Skeletal muscle tissue (tissue), 4 donors: ENCODE data around the gene XAB2. TPM values are rescaled to one million over a fixed set of nuclear protein-coding genes. Genes with fewer than 3 reads are reported as not detected.

ENCODE experiments used
- H3K27ac ChIP-seq: one replicate; pipeline ENCODE4 v1.7.0; 2013; ENCODE audit warnings: mild to moderate bottlenecking, low read depth, low read length, inconsistent platforms
- H3K27me3 ChIP-seq, 3 donors: one replicate each; pipeline ENCODE4 v1.7.0; 2013; ENCODE audit warnings: low read length in 3 of 3; ENCODE audit not compliant: control insufficient read depth in 3 of 3, insufficient read depth in 3 of 3
- H3K36me3 ChIP-seq, 3 donors: one replicate each; pipeline ENCODE4 v1.7.0; 2013; ENCODE audit warnings: low read length in 3 of 3; ENCODE audit not compliant: control insufficient read depth in 3 of 3, insufficient read depth in 3 of 3
- H3K4me1 ChIP-seq, 3 donors: one replicate each; pipeline ENCODE4 v1.7.0; 2013; ENCODE audit warnings: low read length in 3 of 3, mild to moderate bottlenecking in 3 of 3; ENCODE audit not compliant: control insufficient read depth in 3 of 3, insufficient read depth in 3 of 3
- H3K4me3 ChIP-seq, 3 donors: one replicate each; pipeline ENCODE4 v1.7.0; 2013; ENCODE audit warnings: low read length in 3 of 3
- H3K9ac ChIP-seq, 3 donors: one replicate each; pipeline ENCODE4 v1.7.0; 2013; ENCODE audit warnings: low read length in 3 of 3, mild to moderate bottlenecking in 3 of 3, moderate library complexity in 2 of 3, low read depth in 1 of 3
- H3K9me3 ChIP-seq, 3 donors: one replicate each; pipeline ENCODE4 v1.7.0; 2013; ENCODE audit warnings: low read length in 3 of 3; ENCODE audit not compliant: control insufficient read depth in 3 of 3
- total RNA-seq: library from RNA; depleted of rRNA; stranded (reverse); fragments of >200 nt; gene quantifications from one replicate; pipeline ENCODE4 v1.2.3, GENCODE V29; 2014
- donor health status: Osteomylitis.

The XAB2 gene
- 20.4 TPM for total RNA-seq

GRCh38 chr19:7629347-7630054 is at the start of gene XAB2, which contains the start of gene PET100:
Gene XAB2 (minus strand): TSS chr19:7629545. CDS start chr19:7629527, 18 bp downstream.
Gene PET100 (plus strand): TSS chr19:7629793. CDS start chr19:7629834, 41 bp downstream.
- H3K36me3 ChIP-seq = peaks cover 18 to 27% (median 18%) of the 10 kb centered on the region in 3 donors
- H3K9ac ChIP-seq = peak within 1 kb of the TSS; percentile 96 to 99 (median 96)
- H3K27me3 ChIP-seq = peaks cover 0 to under 1% (median 0%) of the 10 kb centered on the region in 3 donors
- peak within 1 kb of the TSS; percentile 90 for H3K27ac ChIP-seq
- no peaks in the 10 kb centered on the region for H3K9me3 ChIP-seq
- H3K4me1 ChIP-seq = peaks cover 26 to 37% (median 26%) of the 10 kb centered on the region in 3 donors
- peak within 1 kb of the TSS; percentile 95 to 100 (median 99) for H3K4me3 ChIP-seq

GRCh38 chr19:7677669-7678311 is 48.4 kb upstream of the XAB2 start:
- Histone ChIP-seq H3K9ac (no peak overlapping the region), H3K9me3 (no peaks in the 10 kb centered on the region), H3K27ac (no peak overlapping the region), H3K4me1 (peaks cover 15 to 29% (median 20%) of the 10 kb centered on the region in 3 donors), H3K36me3 (peaks cover 6 to 8% (median 6%) of the 10 kb centered on the region in 3 donors), H3K27me3 (peaks cover 9 to 34% (median 18%) of the 10 kb centered on the region in 3 donors), H3K4me3 (no peak overlapping the region)

GRCh38 chr19:7676854-7677253 is 47.5 kb upstream of the XAB2 start, which contains the start of gene MCEMP1:
Gene MCEMP1 (plus strand): TSS chr19:7677090. CDS start chr19:7677121, 31 bp downstream.
- Histone ChIP-seq H3K4me3 (no peak within 1 kb of the TSS), H3K9me3 (no peaks in the 10 kb centered on the region), H3K36me3 (no peaks in the 10 kb centered on the region), H3K27ac (no peak within 1 kb of the TSS), H3K27me3 (peaks cover 9 to 38% (median 21%) of the 10 kb centered on the region in 3 donors), H3K9ac (no peak within 1 kb of the TSS), H3K4me1 (peaks cover 11 to 22% (median 17%) of the 10 kb centered on the region in 3 donors)

- no peaks in the 10 kb centered on the region for H3K9me3 ChIP-seq
- H3K9ac ChIP-seq = no peak overlapping the region
- peaks cover 9 to 40% (median 23%) of the 10 kb centered on the region in 3 donors for H3K27me3 ChIP-seq
- no peak overlapping the region for H3K27ac ChIP-seq
- H3K4me3 ChIP-seq = no peak overlapping the region
- peaks cover 7 to 17% (median 12%) of the 10 kb centered on the region in 3 donors for H3K4me1 ChIP-seq
- H3K36me3 ChIP-seq = no peaks in the 10 kb centered on the region
These were observed 47.0 kb upstream of the XAB2 start for GRCh38 chr19:7676376-7676775.

- Histone ChIP-seq H3K27me3 (peaks cover 22 to 50% (median 33%) of the 10 kb centered on the region in 3 donors), H3K27ac (no peak overlapping the region), H3K36me3 (no peaks in the 10 kb centered on the region)
These were observed 45.0 kb upstream of the XAB2 start for GRCh38 chr19:7674010-7675005.

GRCh38 chr19:7672522-7672921 is 43.2 kb upstream of the XAB2 start:
- H3K4me3 ChIP-seq = no peak overlapping the region
- no peaks in the 10 kb centered on the region for H3K9me3 ChIP-seq
- no peak overlapping the region for H3K27ac ChIP-seq
- no peak overlapping the region for H3K9ac ChIP-seq
- no peaks in the 10 kb centered on the region for H3K36me3 ChIP-seq
- H3K4me1 ChIP-seq = no peaks in the 10 kb centered on the region
- peaks cover 23 to 44% (median 35%) of the 10 kb centered on the region in 3 donors for H3K27me3 ChIP-seq

More at GRCh38 chr19:7674010-7675005, 45.0 kb upstream of the XAB2 start:
- H3K4me1 ChIP-seq = peaks cover 0 to 3% (median 0%) of the 10 kb centered on the region in 3 donors
- no peak overlapping the region for H3K4me3 ChIP-seq
- no peaks in the 10 kb centered on the region for H3K9me3 ChIP-seq
- no peak overlapping the region for H3K9ac ChIP-seq

GRCh38 chr19:7670790-7671189 is 41.4 kb upstream of the XAB2 start:
- H3K4me1 ChIP-seq = no peaks in the 10 kb centered on the region
- H3K4me3 ChIP-seq = no peak overlapping the region
- H3K27ac ChIP-seq = no peak overlapping the region
- peaks cover 20 to 34% (median 26%) of the 10 kb centered on the region in 3 donors for H3K27me3 ChIP-seq
- no peak overlapping the region for H3K9ac ChIP-seq
- H3K36me3 ChIP-seq = no peaks in the 10 kb centered on the region
- H3K9me3 ChIP-seq = no peaks in the 10 kb centered on the region

GRCh38 chr19:7670150-7670783 is 40.9 kb upstream of the XAB2 start:
- Histone ChIP-seq H3K27me3 (peaks cover 18 to 33% (median 26%) of the 10 kb centered on the region in 3 donors), H3K27ac (no peak overlapping the region), H3K4me1 (no peaks in the 10 kb centered on the region), H3K36me3 (no peaks in the 10 kb centered on the region), H3K4me3 (no peak overlapping the region), H3K9me3 (no peaks in the 10 kb centered on the region), H3K9ac (no peak overlapping the region)

- no peaks in the 10 kb centered on the region for H3K4me1 ChIP-seq
- H3K9ac ChIP-seq = no peak overlapping the region
- no peak overlapping the region for H3K4me3 ChIP-seq
- no peaks in the 10 kb centered on the region for H3K9me3 ChIP-seq
- no peak overlapping the region for H3K27ac ChIP-seq
- peaks cover 18 to 33% (median 26%) of the 10 kb centered on the region in 3 donors for H3K27me3 ChIP-seq
- no peaks in the 10 kb centered on the region for H3K36me3 ChIP-seq
These were observed 40.3 kb upstream of the XAB2 start for GRCh38 chr19:7669641-7670040.
